Esophagus muscularis mucosa (tissue), 4 donors: ENCODE measurements around the gene MRC1. TPM values are rescaled to one million over a fixed set of nuclear protein-coding genes. Genes with fewer than 3 reads are reported as not detected.

Experiments
- DNase-seq: peaks from one replicate; pipeline ENCODE4 v3.0.0-alpha.2; 2017; ENCODE audit errors: extremely low spot score
- H3K27ac ChIP-seq, 4 donors: fragments of 200-600 bp; sonication (generic); replicated peaks in 1 of 4; 1 replicate in 3 of 4; 2 replicates in 1 of 4; pipeline ENCODE4 v1.5.1; 2016 to 2019; ENCODE audit warnings: mild to moderate bottlenecking in 1 of 4
- H3K27me3 ChIP-seq, 4 donors: fragments of 200-600 bp; sonication (generic); one replicate each; pipeline versions ENCODE4 v1.5.1 to v1.6.0; 2016 to 2019
- H3K36me3 ChIP-seq, 4 donors: fragments of 200-600 bp; sonication (generic); one replicate each; pipeline ENCODE4 v1.5.1; 2016 to 2019
- H3K4me1 ChIP-seq, 4 donors: fragments of 200-600 bp; sonication (generic); one replicate each; pipeline ENCODE4 v1.5.1; 2016 to 2019
- H3K4me3 ChIP-seq, 4 donors: fragments of 200-600 bp; sonication (generic); 1 replicate in 2 of 4; 2 replicates in 2 of 4; pipeline ENCODE4 v1.5.1; 2016 to 2019; ENCODE audit warnings: mild to moderate bottlenecking in 4 of 4, moderate library complexity in 1 of 4
- H3K9me3 ChIP-seq, 4 donors: fragments of 200-600 bp; sonication (generic); 1 replicate in 3 of 4; 2 replicates in 1 of 4; pipeline ENCODE4 v1.5.1; 2016 to 2019
- EP300 ChIP-seq: sonication (generic); formaldehyde crosslinking; IDR thresholded peaks from one replicate; pipeline ENCODE4 v1.6.1; 2017; ENCODE audit warnings: antibody characterized with exemption
- POLR2A ChIP-seq: fragments of 450-650 bp; IDR thresholded peaks from one replicate; pipeline ENCODE4 v1.6.1; 2017; ENCODE audit warnings: antibody characterized with exemption, moderate library complexity, mild to moderate bottlenecking, low read depth
- POLR2AphosphoS5 ChIP-seq, 2 donors: sonication (generic); formaldehyde crosslinking; IDR thresholded peaks; one replicate each; pipeline ENCODE4 v1.6.1; 2017; ENCODE audit warnings: antibody characterized with exemption in 2 of 2
- WGBS: methylation state at CpG from one replicate; pipeline ENCODE4 v1.1.5; 2018; 5-methylcytosine and 5-hydroxymethylcytosine counted together
- intact Hi-C: fragments of 100-400 bp; cut with DNase I; formaldehyde crosslinking; loops from one replicate; pipeline ENCODE4 v1.15.1; 2023
- total RNA-seq, 4 donors: library from RNA; depleted of rRNA; stranded (reverse); fragments of >200 nt; gene quantifications; one replicate each; pipeline versions ENCODE4 v1.1.0 to v1.2.1, GENCODE V29; 2016
- TF ChIP-seq, protein P1 (sequence below), 3 experiments: fragments of 200-600 bp in 2 of 3; fragments of 450-650 bp in 1 of 3; sonication (generic) in 2 of 3; IDR thresholded peaks; one replicate each; pipeline ENCODE4 v1.5.1; 2017 to 2019; ENCODE audit warnings: antibody characterized with exemption in 3 of 3, mild to moderate bottlenecking in 2 of 3, moderate library complexity in 1 of 3

Gene MRC1
- total RNA-seq, 4 donors from 2014 or later = 21.9 to 69.6 (median 39.7) TPM

GRCh38 chr10:17781856-17782255, 27.3 kb upstream of the MRC1 start:
- Histone ChIP-seq H3K27ac (no peak overlapping the region), H3K27me3 (no peaks in the 10 kb centered on the region), H3K4me1 (peaks cover 0 to 10% (median 8%) of the 10 kb centered on the region in 4 donors), H3K9me3 (no peaks in the 10 kb centered on the region), H3K4me3 (no peak overlapping the region), H3K36me3 (no peaks in the 10 kb centered on the region)
- WGBS = 93% methylated on average over 2 of the region's 2 CpGs
- TF ChIP-seq POLR2AphosphoS5 (IDR thresholded peaks at IDR 0.05) (no peak), POLR2A (no peak), EP300 (no peak)
- TF ChIP-seq, protein P1, sequence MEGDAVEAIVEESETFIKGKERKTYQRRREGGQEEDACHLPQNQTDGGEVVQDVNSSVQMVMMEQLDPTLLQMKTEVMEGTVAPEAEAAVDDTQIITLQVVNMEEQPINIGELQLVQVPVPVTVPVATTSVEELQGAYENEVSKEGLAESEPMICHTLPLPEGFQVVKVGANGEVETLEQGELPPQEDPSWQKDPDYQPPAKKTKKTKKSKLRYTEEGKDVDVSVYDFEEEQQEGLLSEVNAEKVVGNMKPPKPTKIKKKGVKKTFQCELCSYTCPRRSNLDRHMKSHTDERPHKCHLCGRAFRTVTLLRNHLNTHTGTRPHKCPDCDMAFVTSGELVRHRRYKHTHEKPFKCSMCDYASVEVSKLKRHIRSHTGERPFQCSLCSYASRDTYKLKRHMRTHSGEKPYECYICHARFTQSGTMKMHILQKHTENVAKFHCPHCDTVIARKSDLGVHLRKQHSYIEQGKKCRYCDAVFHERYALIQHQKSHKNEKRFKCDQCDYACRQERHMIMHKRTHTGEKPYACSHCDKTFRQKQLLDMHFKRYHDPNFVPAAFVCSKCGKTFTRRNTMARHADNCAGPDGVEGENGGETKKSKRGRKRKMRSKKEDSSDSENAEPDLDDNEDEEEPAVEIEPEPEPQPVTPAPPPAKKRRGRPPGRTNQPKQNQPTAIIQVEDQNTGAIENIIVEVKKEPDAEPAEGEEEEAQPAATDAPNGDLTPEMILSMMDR (IDR thresholded peaks at IDR 0.05) = no peak
- intact Hi-C loops = no loop called here
- DNase-seq = no peak

GRCh38 chr10:17782921-17783665, 26.1 kb upstream of the MRC1 start:
- Histone ChIP-seq H3K4me1 (peaks cover 0 to 10% (median 10%) of the 10 kb centered on the region in 4 donors), H3K9me3 (no peaks in the 10 kb centered on the region), H3K27me3 (no peaks in the 10 kb centered on the region), H3K36me3 (no peaks in the 10 kb centered on the region), H3K4me3 (no peak overlapping the region), H3K27ac (no peak overlapping the region)
- 72% methylated on average over 16 of the region's 16 CpGs for WGBS
- TF ChIP-seq POLR2A (no peak), EP300 (no peak), POLR2AphosphoS5 (IDR thresholded peaks at IDR 0.05) (no peak)
- TF ChIP-seq, protein P1 (IDR thresholded peaks at IDR 0.05) = no peak
- DNase-seq = no peak
- intact Hi-C loops = no loop called here

DNA sequence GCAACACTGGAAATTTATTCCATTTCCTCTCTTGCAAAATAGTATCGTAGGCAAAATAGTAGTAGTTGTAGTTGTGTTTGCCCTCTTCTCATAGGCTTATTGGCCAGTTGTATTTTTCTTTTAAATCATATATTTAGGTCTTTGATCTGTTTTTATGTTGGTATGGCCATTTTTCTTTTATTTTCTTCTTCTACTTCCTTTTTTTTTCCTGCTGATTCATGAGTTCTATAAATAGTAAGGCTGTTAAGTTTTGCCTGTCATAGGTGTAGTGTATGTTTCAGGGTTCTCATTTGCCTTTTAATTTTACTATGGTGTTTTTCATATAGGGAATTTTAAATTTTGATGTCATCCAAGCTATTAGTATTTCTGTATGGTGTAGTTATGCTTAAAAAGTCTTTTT, 25.4 kb upstream of the MRC1 start:
- Histone ChIP-seq H3K4me1 (peaks cover 0 to 10% (median 10%) of the 10 kb centered on the region in 4 donors), H3K9me3 (no peaks in the 10 kb centered on the region), H3K36me3 (no peaks in the 10 kb centered on the region), H3K27me3 (no peaks in the 10 kb centered on the region), H3K4me3 (no peak overlapping the region), H3K27ac (no peak overlapping the region)
- no peak for TF ChIP-seq POLR2A
- TF ChIP-seq, protein P1 (IDR thresholded peaks at IDR 0.05) = no peak
- no peak for TF ChIP-seq POLR2AphosphoS5 (IDR thresholded peaks at IDR 0.05)
- no peak for TF ChIP-seq EP300
- no peak for DNase-seq
- 72% methylated on average over 1 of the region's 1 CpG for WGBS
- intact Hi-C loops = no loop called here

DNA sequence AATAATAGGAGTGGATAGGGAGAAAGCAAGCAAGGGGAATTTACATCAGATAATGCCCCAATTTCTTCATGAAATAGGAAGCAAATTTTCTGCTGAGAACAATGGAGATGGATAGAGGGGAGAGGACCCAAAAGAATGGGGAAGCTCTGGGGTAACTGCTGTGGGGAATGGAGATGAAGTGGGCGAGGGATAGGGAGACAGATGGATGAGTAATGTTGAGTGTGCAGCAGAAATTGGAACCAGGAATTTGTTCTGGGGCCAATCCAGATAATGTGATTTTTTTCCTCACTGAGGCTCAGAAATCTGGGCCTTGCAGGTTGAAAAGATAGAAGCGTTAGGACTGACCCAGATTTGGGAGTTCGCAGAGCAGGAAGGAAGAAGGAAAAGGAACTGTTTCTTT, 24.5 kb upstream of the MRC1 start:
- DNase-seq = no peak
- Histone ChIP-seq H3K4me3 (no peak overlapping the region), H3K27me3 (no peaks in the 10 kb centered on the region), H3K4me1 (peaks cover 0 to 10% (median 10%) of the 10 kb centered on the region in 4 donors), H3K9me3 (no peaks in the 10 kb centered on the region), H3K27ac (no peak overlapping the region), H3K36me3 (no peaks in the 10 kb centered on the region)
- intact Hi-C loops = no loop called here
- TF ChIP-seq, protein P1 (IDR thresholded peaks at IDR 0.05) = no peak
- no peak for TF ChIP-seq EP300
- 58% methylated on average over 3 of the region's 3 CpGs for WGBS
